NCI-H345 (cell line): ENCODE measurements around the gene MIER2.

Experiments
- DNase-seq: peaks from one replicate; lab custom pipeline; 2025; lab: John Stamatoyannopoulos, UW

MIER2 gene

GRCh38 chr19:330503-330902 lies 14.1 kb downstream of the MIER2 start:
- no peak for DNase-seq

GRCh38 chr19:329876-330275 lies 14.7 kb downstream of the MIER2 start:
- no peak for DNase-seq

- no peak for DNase-seq
Observed at GRCh38 chr19:328025-328505, 16.5 kb downstream of the MIER2 start.

- DNase-seq = no peak
Observed at GRCh38 chr19:327291-328024, 17.1 kb downstream of the MIER2 start.

GRCh38 chr19:326871-327270 lies 17.7 kb downstream of the MIER2 start:
- no peak for DNase-seq

GRCh38 chr19:325937-326565 lies 18.5 kb downstream of the MIER2 start:
- no peak for DNase-seq

- no peak for DNase-seq
Observed at GRCh38 chr19:325173-325936, 19.2 kb downstream of the MIER2 start.

GRCh38 chr19:324716-325115 lies 19.9 kb downstream of the MIER2 start:
- no peak for DNase-seq

GRCh38 chr19:322616-323015 lies 22.0 kb downstream of the MIER2 start:
- DNase-seq = no peak

GRCh38 chr19:318509-318774 lies 26.2 kb downstream of the MIER2 start:
- no peak for DNase-seq

- no peak for DNase-seq
Observed at GRCh38 chr19:317710-318508, 26.7 kb downstream of the MIER2 start.

GRCh38 chr19:315811-316210 lies 28.8 kb downstream of the MIER2 start:
- DNase-seq = no peak

GRCh38 chr19:313988-314815 lies 30.4 kb downstream of the MIER2 start:
- no peak for DNase-seq

GRCh38 chr19:313169-313987 lies 31.2 kb downstream of the MIER2 start:
- DNase-seq = no peak

GRCh38 chr19:311813-312261 lies 32.8 kb downstream of the MIER2 start:
- DNase-seq = no peak

GRCh38 chr19:310781-311496 lies 33.7 kb downstream of the MIER2 start:
- DNase-seq = no peak

- no peak for DNase-seq
Observed at GRCh38 chr19:310141-310651, 34.4 kb downstream of the MIER2 start.

GRCh38 chr19:309206-309565 lies 35.4 kb downstream of the MIER2 start:
- DNase-seq = no peak

- no peak for DNase-seq
Observed at GRCh38 chr19:308471-309205, 36.0 kb downstream of the MIER2 start.
